HCT116 (cell line): ENCODE measurements around the gene TPK1. TPM values are rescaled to one million over a fixed set of nuclear protein-coding genes. Genes with fewer than 3 reads are reported as not detected.

ENCODE experiments used
- ATAC-seq: fragments of 200-7000 bp; cut with Tn5 transposase; 2 replicates; pipeline ENCODE4 v1.9.1; 2020; ENCODE audit warnings: mild to moderate bottlenecking, moderate library complexity
- BruUV-seq: library from RNA; stranded (reverse); fragments of 400-500 nt; replicated peaks from 2 replicates; lab custom pipeline; 2021; lab: Mats Ljungman, UMichigan
- CTCF ChIA-PET: fragments of 300-600 bp; sonication (Branson Sonifier 250); formaldehyde crosslinking; loops from one replicate; lab custom pipeline; 2021; ENCODE audit warnings: antibody characterized with exemption; lab: Charles Lee
- POLR2A ChIA-PET: fragments of 300-600, 350-600 bp; sonication (Branson Sonifier 250); formaldehyde crosslinking; loops from one replicate; lab custom pipeline; 2021; ENCODE audit warnings: antibody characterized with exemption; lab: Charles Lee
- RAD21 ChIA-PET, 2 experiments: fragments of 300-600 bp; sonication (Branson Sonifier 250); formaldehyde crosslinking; loops; one replicate each; lab custom pipeline; 2023; ENCODE audit warnings: low total read pairs in 2 of 2; ENCODE audit not compliant: uncharacterized antibody in 2 of 2, unreplicated experiment in 2 of 2, low non-redundant PET in 1 of 2; lab: Charles Lee
- DNase-seq: peaks from one replicate; pipeline ENCODE4 v3.0.0-alpha.2; 2010; ENCODE audit warnings: low read depth, low spot score
- H2AFZ ChIP-seq: fragments of 200-600 bp; shearing (Covaris generic), sonication (generic); 2 replicates; pipeline ENCODE4 v1.6.1; 2017; ENCODE audit warnings: low read depth, mixed run types, mixed read lengths, antibody characterized with exemption, low read length; ENCODE audit not compliant: poor library complexity, severe bottlenecking
- H3K27ac ChIP-seq: 2 replicates; pipeline ENCODE4 v1.5.1; 2012; ENCODE audit warnings: low read depth, low read length
- H3K27me3 ChIP-seq: fragments of 200-600 bp; sonication (generic); 2 replicates; pipeline ENCODE4 v1.6.1; 2016; ENCODE audit warnings: mixed run types, low read length, mixed read lengths; ENCODE audit not compliant: insufficient read depth
- H3K36me3 ChIP-seq, 2 experiments: fragments of 200-500 bp in 1 of 2; fragments of 200-600 bp in 1 of 2; sonication (Bioruptor generic) in 1 of 2; sonication (generic) in 1 of 2; 2 replicates each; pipeline versions ENCODE4 v1.5.1 to v1.6.1; 2014 to 2016; ENCODE audit warnings: low read length in 2 of 2, inconsistent platforms in 1 of 2, mixed read lengths in 1 of 2, mixed run types in 1 of 2; ENCODE audit not compliant: insufficient read depth in 2 of 2, control insufficient read depth in 1 of 2
- H3K4me1 ChIP-seq, 2 experiments: fragments of 200-600 bp in 1 of 2; sonication (generic) in 1 of 2; 2 replicates each; pipeline versions ENCODE4 v1.5.1 to v1.6.1; 2012 to 2017; ENCODE audit warnings: low read length in 2 of 2, inconsistent platforms in 1 of 2, mild to moderate bottlenecking in 1 of 2, mixed read lengths in 1 of 2, mixed run types in 1 of 2, moderate library complexity in 1 of 2; ENCODE audit not compliant: insufficient read depth in 2 of 2, control insufficient read depth in 1 of 2
- H3K4me2 ChIP-seq: fragments of 200-600 bp; sonication (generic); 2 replicates; pipeline ENCODE4 v1.6.1; 2017; ENCODE audit warnings: mixed run types, low read length, mixed read lengths
- H3K4me3 ChIP-seq, 2 experiments: fragments of 200-600 bp in 1 of 2; sonication (generic) in 1 of 2; replicated peaks in 1 of 2; 2 replicates each; pipeline ENCODE4 v1.5.1; 2011 to 2016; ENCODE audit warnings: low read length in 2 of 2, control low read depth in 1 of 2, low read depth in 1 of 2, mild to moderate bottlenecking in 1 of 2, mixed read lengths in 1 of 2, mixed run types in 1 of 2
- H3K79me2 ChIP-seq: fragments of 200-600 bp; sonication (generic); 2 replicates; pipeline ENCODE4 v1.6.1; 2017; ENCODE audit warnings: mild to moderate bottlenecking, mixed run types, low read length, moderate library complexity, mixed read lengths; ENCODE audit not compliant: insufficient read depth
- H3K9ac ChIP-seq: fragments of 200-600 bp; sonication (generic); 2 replicates; pipeline ENCODE4 v1.6.1; 2016; ENCODE audit warnings: low read length, mixed read lengths
- H3K9me2 ChIP-seq: fragments of 200-600 bp; sonication (generic), shearing (Covaris generic); 2 replicates; pipeline ENCODE4 v1.6.1; 2017; ENCODE audit warnings: mixed run types, mild to moderate bottlenecking, moderate library complexity; ENCODE audit not compliant: insufficient read depth
- H3K9me3 ChIP-seq, 2 experiments: fragments of 200-500 bp in 1 of 2; fragments of 200-600 bp in 1 of 2; sonication (Bioruptor generic) in 1 of 2; sonication (generic) in 1 of 2; 2 replicates each; pipeline ENCODE4 v1.6.1; 2014 to 2017; ENCODE audit warnings: low read length in 2 of 2, mixed read lengths in 2 of 2, inconsistent platforms in 1 of 2, low read depth in 1 of 2, mild to moderate bottlenecking in 1 of 2, mixed run types in 1 of 2, moderate library complexity in 1 of 2; ENCODE audit not compliant: control insufficient read depth in 1 of 2, insufficient read depth in 1 of 2
- H4K20me1 ChIP-seq: fragments of 200-600 bp; sonication (generic), shearing (Covaris generic); 2 replicates; pipeline ENCODE4 v1.6.1; 2017; ENCODE audit warnings: mixed run types, mild to moderate bottlenecking, moderate library complexity; ENCODE audit not compliant: insufficient read depth
- CBX3 ChIP-seq: IDR thresholded peaks from 2 replicates; pipeline ENCODE4 v1.6.1; 2012; ENCODE audit warnings: low read depth
- CEBPB ChIP-seq: IDR thresholded peaks from 2 replicates; pipeline ENCODE4 v1.6.1; 2012; ENCODE audit warnings: low read depth
- EGR1 ChIP-seq: IDR thresholded peaks from 2 replicates; pipeline ENCODE4 v1.6.1; 2012; ENCODE audit warnings: low read depth
- ELF1 ChIP-seq: IDR thresholded peaks from 2 replicates; pipeline ENCODE4 v1.6.1; 2012; ENCODE audit warnings: low read depth, borderline replicate concordance
- EZH2 ChIP-seq: fragments of 200-600 bp; sonication (generic); IDR thresholded peaks from 2 replicates; pipeline ENCODE4 v1.6.1; 2017; ENCODE audit warnings: antibody characterized with exemption, mixed run types
- EZH2phosphoT487 ChIP-seq: fragments of 200-600 bp; IDR thresholded peaks from 2 replicates; pipeline ENCODE4 v1.6.1; 2018; ENCODE audit warnings: antibody characterized with exemption, borderline replicate concordance
- JUND ChIP-seq: IDR thresholded peaks from 2 replicates; pipeline ENCODE4 v1.6.1; 2012
- MAX ChIP-seq: IDR thresholded peaks from 2 replicates; pipeline ENCODE4 v1.6.1; 2012
- POLR2A ChIP-seq: IDR thresholded peaks from 2 replicates; pipeline ENCODE4 v1.7.0; 2011; ENCODE audit warnings: borderline replicate concordance; ENCODE audit not compliant: insufficient read depth, insufficient read length; ENCODE audit errors: extremely low read depth
- SIN3A ChIP-seq: IDR thresholded peaks from 2 replicates; pipeline ENCODE4 v1.6.1; 2012; ENCODE audit warnings: low read depth
- TCF7L2 ChIP-seq: IDR thresholded peaks from 2 replicates; pipeline ENCODE4 v1.7.0; 2011; ENCODE audit warnings: borderline replicate concordance, inconsistent platforms; ENCODE audit not compliant: insufficient read depth, insufficient read length; ENCODE audit errors: extremely low read depth
- YY1 ChIP-seq: IDR thresholded peaks from 2 replicates; pipeline ENCODE4 v1.6.1; 2011; ENCODE audit warnings: low read length, low read depth, moderate library complexity, mild to moderate bottlenecking; ENCODE audit not compliant: insufficient replicate concordance; ENCODE audit errors: extremely low read depth
- ZFX ChIP-seq: fragments of 450-650 bp; IDR thresholded peaks from 2 replicates; pipeline ENCODE4 v1.6.1; 2017
- intact Hi-C: fragments of 100-400 bp; cut with micrococcal nuclease; formaldehyde crosslinking; loops from 2 replicates; pipeline ENCODE4 v1.10.0; 2022
- total RNA-seq: library from RNA; stranded (reverse); gene quantifications from one replicate; pipeline ENCODE4 v1.2.1, GENCODE V29; 2021; ENCODE audit not compliant: unreplicated experiment
- TF ChIP-seq, protein P1 (sequence below): IDR thresholded peaks from 2 replicates; pipeline ENCODE4 v1.6.1; 2012

Gene TPK1
- total RNA-seq, 1 experiment from 2014 or later = 5.4 TPM

DNA sequence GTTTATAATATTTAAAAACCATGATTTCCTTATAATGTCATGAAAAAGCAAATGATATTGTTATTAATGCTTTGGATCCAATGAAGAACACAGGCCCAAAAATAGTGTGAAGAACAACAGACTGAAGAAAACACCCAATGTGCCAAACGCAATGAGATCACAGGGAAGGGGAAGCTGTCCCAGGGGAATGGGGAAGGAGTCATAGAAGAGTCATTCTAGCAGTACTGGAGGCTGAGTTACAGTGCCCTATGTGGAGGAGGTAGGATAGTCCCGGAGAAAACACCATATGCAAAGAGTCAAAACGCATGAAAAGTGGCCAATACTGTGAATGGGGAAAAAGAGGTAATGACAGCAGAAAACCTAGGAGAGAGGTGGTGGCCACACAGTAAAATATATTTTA, 50.9 kb downstream of the TPK1 start:
- H3K9me3 ChIP-seq = no peaks in the 10 kb centered on the region
- DNase-seq = no peak
- intact Hi-C loops = no loop called here
- no peak overlapping the region for H3K9ac ChIP-seq
- no peak for TF ChIP-seq ZFX
- TF ChIP-seq, protein P1, sequence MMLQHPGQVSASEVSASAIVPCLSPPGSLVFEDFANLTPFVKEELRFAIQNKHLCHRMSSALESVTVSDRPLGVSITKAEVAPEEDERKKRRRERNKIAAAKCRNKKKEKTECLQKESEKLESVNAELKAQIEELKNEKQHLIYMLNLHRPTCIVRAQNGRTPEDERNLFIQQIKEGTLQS = no peak
- TF ChIP-seq POLR2A = no peak
- TF ChIP-seq YY1 = no peak
- no peak for TF ChIP-seq EZH2phosphoT487
- no peak for TF ChIP-seq CEBPB
- no peak for TF ChIP-seq EZH2
- no peak for TF ChIP-seq CBX3
- no peak for TF ChIP-seq EGR1
- no peak for TF ChIP-seq SIN3A
- no peak for TF ChIP-seq MAX
- TF ChIP-seq ELF1 = no peak
- no peaks in the 10 kb centered on the region for H3K27me3 ChIP-seq
- ATAC-seq = no peak
- no peaks in the 10 kb centered on the region for H3K4me1 ChIP-seq
- ChIA-PET RAD21 (no interaction called here), CTCF (interaction anchor here (0.8 kb wide), 1 partner anchor 51 kb away, joined by 3 read pairs; the partner anchor contains the start of gene TPK1), POLR2A (no interaction called here)
- no peaks in the 10 kb centered on the region for H3K36me3 ChIP-seq
- no peak overlapping the region for H2AFZ ChIP-seq
- H3K9me2 ChIP-seq = no peaks in the 10 kb centered on the region
- no TSS peak for BruUV-seq
- no peak overlapping the region for H3K4me3 ChIP-seq
- H3K27ac ChIP-seq = no peak overlapping the region
- H3K4me2 ChIP-seq = no peak overlapping the region
- no peaks in the 10 kb centered on the region for H3K79me2 ChIP-seq
- no peaks in the 10 kb centered on the region for H4K20me1 ChIP-seq

- TF ChIP-seq JUND (no peak), TCF7L2 (no peak)
- H3K4me1 ChIP-seq = no peaks in the 10 kb centered on the region
- H3K79me2 ChIP-seq = no peaks in the 10 kb centered on the region
- H3K9me3 ChIP-seq = no peaks in the 10 kb centered on the region
- H2AFZ ChIP-seq = no peak overlapping the region
- DNase-seq (no peak), ATAC-seq (no peak)
- H3K9ac ChIP-seq = no peak overlapping the region
- ChIA-PET POLR2A (no interaction called here), CTCF (no interaction called here), RAD21 (no interaction called here)
- H3K9me2 ChIP-seq = no peaks in the 10 kb centered on the region
- H3K27me3 ChIP-seq = no peaks in the 10 kb centered on the region
- no peaks in the 10 kb centered on the region for H4K20me1 ChIP-seq
- H3K27ac ChIP-seq = no peak overlapping the region
- no peak overlapping the region for H3K4me3 ChIP-seq
- H3K4me2 ChIP-seq = no peak overlapping the region
- intact Hi-C loops = no loop called here
- no TSS peak for BruUV-seq
- H3K36me3 ChIP-seq = no peaks in the 10 kb centered on the region
Observed at GRCh38 chr7:144784441-144784840, 51.4 kb downstream of the TPK1 start.
